Naive B cell (primary cell): Measurements from ENCODE around the gene SPPL2B. TPM values are rescaled to one million over a fixed set of nuclear protein-coding genes. Genes with fewer than 3 reads are reported as not detected.

Source experiments
- ATAC-seq, 2 donors: fragments of 150-1000 bp; cut with Tn5 transposase; 2 replicates each; pipeline ENCODE4 v1.10.0; 2021; ENCODE audit warnings: low read depth in 2 of 2, mild to moderate bottlenecking in 2 of 2, moderate library complexity in 2 of 2
- DNase-seq: peaks from one replicate; pipeline ENCODE4 v3.0.0; 2022
- H3K27ac Mint-ChIP-seq, 6 donors: one replicate each; pipeline ENCODE4 v1.8.0; 2020 to 2022; ENCODE audit warnings: mild to moderate bottlenecking in 6 of 6, mixed read lengths in 6 of 6, moderate library complexity in 5 of 6, inconsistent platforms in 2 of 6
- H3K27me3 Mint-ChIP-seq, 3 donors: one replicate each; pipeline ENCODE4 v1.8.0; 2021 to 2022; ENCODE audit warnings: mixed read lengths in 3 of 3, mild to moderate bottlenecking in 1 of 3
- H3K36me3 Mint-ChIP-seq, 2 donors: one replicate each; pipeline ENCODE4 v1.8.0; 2020 to 2022; ENCODE audit warnings: mixed read lengths in 2 of 2, inconsistent platforms in 1 of 2, mild to moderate bottlenecking in 1 of 2
- H3K4me1 Mint-ChIP-seq, 3 donors: one replicate each; pipeline ENCODE4 v1.8.0; 2020 to 2022; ENCODE audit warnings: mixed read lengths in 3 of 3, inconsistent platforms in 1 of 3, mild to moderate bottlenecking in 1 of 3, moderate library complexity in 1 of 3
- H3K4me3 Mint-ChIP-seq, 8 donors: one replicate each; pipeline ENCODE4 v1.8.0; 2020 to 2022; ENCODE audit warnings: mild to moderate bottlenecking in 8 of 8, mixed read lengths in 8 of 8, moderate library complexity in 8 of 8, inconsistent platforms in 2 of 8
- H3K9me3 Mint-ChIP-seq, 7 donors: one replicate each; pipeline ENCODE4 v1.8.0; 2020 to 2022; ENCODE audit warnings: mixed read lengths in 7 of 7, mild to moderate bottlenecking in 5 of 7, inconsistent platforms in 2 of 7, moderate library complexity in 1 of 7
- polyA plus RNA-seq, 6 donors: library from polyadenylated mRNA; unstranded; fragments of 300-500 nt; fragmentation: Illumina TruSeq; gene quantifications; one replicate each; pipeline ENCODE4 v1.2.3, GENCODE V29; 2021; ENCODE audit warnings: low read depth in 6 of 6

SPPL2B gene
- polyA plus RNA-seq, 6 donors from 2014 or later = 13.0 to 38.0 (median 18.7) TPM

DNA sequence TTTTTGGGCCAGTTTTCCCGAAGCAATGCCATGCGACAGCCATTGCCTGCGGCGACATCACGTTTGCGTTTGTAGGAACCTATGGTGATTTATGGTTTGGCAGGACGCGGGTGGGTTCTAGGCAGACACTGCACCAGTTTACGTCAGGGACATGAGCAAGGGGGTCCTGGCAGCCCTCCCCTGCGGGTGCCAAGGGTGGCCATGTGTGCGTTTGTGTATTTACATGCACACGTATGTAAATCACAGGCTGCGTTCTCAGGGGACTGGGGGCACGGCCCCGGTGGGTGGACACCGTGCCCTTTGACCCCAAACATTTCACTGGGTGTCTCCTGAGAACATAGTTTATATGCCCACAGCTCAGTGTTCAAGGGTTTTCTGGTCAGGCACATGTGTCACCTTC lies 22.2 kb downstream of the SPPL2B start:
- Mint-ChIP-seq H3K27me3 (no peaks in the 10 kb centered on the region), H3K9me3 (no peaks in the 10 kb centered on the region), H3K27ac (no peak overlapping the region), H3K4me1 (peaks cover 0 to 5% (median 4%) of the 10 kb centered on the region in 3 donors), H3K4me3 (no peak overlapping the region), H3K36me3 (peaks cover 0 to 6% of the 10 kb centered on the region in 2 donors)
- DNase-seq (no peak), ATAC-seq (no peak)

- H3K4me1 Mint-ChIP-seq = peaks cover 0 to under 1% (median 0%) of the 10 kb centered on the region in 3 donors
- no peak overlapping the region for H3K27ac Mint-ChIP-seq
Observed at GRCh38 chr19:2351591-2351990, 23.1 kb downstream of the SPPL2B start.

GRCh38 chr19:2352121-2352520 lies 23.6 kb downstream of the SPPL2B start:
- peaks cover 0 to 2% (median 0%) of the 10 kb centered on the region in 7 donors for H3K9me3 Mint-ChIP-seq
- no peaks in the 10 kb centered on the region for H3K36me3 Mint-ChIP-seq
- DNase-seq = no peak
- H3K4me1 Mint-ChIP-seq = peaks cover 0 to 6% (median 0%) of the 10 kb centered on the region in 3 donors
- no peak for ATAC-seq
- no peak overlapping the region for H3K27ac Mint-ChIP-seq
- no peak overlapping the region for H3K4me3 Mint-ChIP-seq
- no peaks in the 10 kb centered on the region for H3K27me3 Mint-ChIP-seq

More at GRCh38 chr19:2351591-2351990, 23.1 kb downstream of the SPPL2B start:
- no peaks in the 10 kb centered on the region for H3K9me3 Mint-ChIP-seq
- ATAC-seq = no peak
- no peak overlapping the region for H3K4me3 Mint-ChIP-seq
- no peaks in the 10 kb centered on the region for H3K27me3 Mint-ChIP-seq
- DNase-seq = no peak
- no peaks in the 10 kb centered on the region for H3K36me3 Mint-ChIP-seq

- H3K27me3 Mint-ChIP-seq = no peaks in the 10 kb centered on the region
- ATAC-seq (no peak), DNase-seq (no peak)
- H3K4me3 Mint-ChIP-seq = no peak overlapping the region
- H3K4me1 Mint-ChIP-seq = peaks cover 0 to 9% (median 2%) of the 10 kb centered on the region in 3 donors
- H3K36me3 Mint-ChIP-seq = no peaks in the 10 kb centered on the region
- no peak overlapping the region for H3K27ac Mint-ChIP-seq
- peaks cover 0 to 5% (median 0%) of the 10 kb centered on the region in 7 donors for H3K9me3 Mint-ChIP-seq
Observed at GRCh38 chr19:2353159-2353886, 24.8 kb downstream of the SPPL2B start.

DNA sequence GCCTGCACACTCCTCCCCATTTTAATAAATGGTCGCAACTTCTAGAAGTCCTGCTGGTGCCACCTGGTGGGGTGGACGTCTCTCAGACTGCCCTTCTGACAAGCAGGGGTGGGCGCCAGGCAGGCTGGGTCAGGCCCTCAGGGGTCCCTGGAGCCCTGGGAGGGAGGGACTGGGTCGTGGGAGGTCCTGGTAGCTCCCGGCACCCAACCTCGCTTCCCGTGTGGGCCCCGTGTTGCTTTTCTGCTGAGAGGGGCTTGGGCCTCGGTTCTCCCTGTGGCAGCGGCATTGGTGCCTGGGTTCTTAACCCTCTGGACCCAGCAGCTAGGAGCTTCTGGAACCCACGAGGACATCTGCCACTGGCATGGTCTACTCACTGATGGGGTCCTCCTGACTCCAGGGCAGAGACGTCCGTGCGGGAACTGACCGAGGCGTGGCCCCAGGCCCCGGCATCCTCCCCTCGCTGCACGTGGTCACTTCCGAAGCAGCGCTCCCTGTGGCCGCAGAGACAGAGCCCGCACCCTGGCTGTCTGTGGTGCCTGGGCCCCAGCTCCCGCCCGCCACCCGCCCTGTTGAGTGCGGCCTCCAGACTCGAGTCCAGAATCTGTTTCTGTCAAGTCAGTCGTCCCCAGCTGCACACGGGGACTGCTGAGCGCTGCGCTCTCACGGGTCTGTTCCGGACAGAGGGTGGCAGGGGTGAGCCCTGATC lies 25.6 kb downstream of the SPPL2B start:
- Mint-ChIP-seq H3K4me1 (peaks cover 0 to 9% (median 2%) of the 10 kb centered on the region in 3 donors), H3K27me3 (no peaks in the 10 kb centered on the region), H3K36me3 (no peaks in the 10 kb centered on the region), H3K27ac (no peak overlapping the region), H3K9me3 (peaks cover 0 to 5% (median 0%) of the 10 kb centered on the region in 7 donors), H3K4me3 (no peak overlapping the region)
- no peak for ATAC-seq
- DNase-seq = no peak

DNA sequence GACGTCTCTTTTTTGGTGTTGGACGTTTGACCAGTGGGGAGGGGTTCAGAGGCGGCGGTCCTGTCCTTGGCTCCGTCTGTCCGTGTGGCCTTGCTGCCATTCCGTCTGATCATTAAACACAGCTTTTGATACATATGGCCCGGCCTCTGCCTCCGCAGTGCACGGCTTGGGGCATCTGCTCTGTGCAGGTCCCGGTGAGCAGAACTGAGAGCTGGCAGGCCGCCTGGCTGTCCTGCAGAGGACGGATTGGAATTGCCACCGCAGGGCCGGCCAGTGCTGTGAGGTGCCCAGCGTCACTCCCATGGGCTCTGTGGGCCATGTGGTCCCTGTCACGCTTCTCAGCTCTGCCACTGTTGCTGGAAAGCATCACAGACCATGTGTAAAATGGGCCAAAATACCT lies 26.2 kb downstream of the SPPL2B start:
- peak overlapping the region in 1 of 6 donors; percentile 33 for H3K27ac Mint-ChIP-seq
- H3K9me3 Mint-ChIP-seq = peaks cover 0 to 5% (median 0%) of the 10 kb centered on the region in 7 donors
- no peaks in the 10 kb centered on the region for H3K27me3 Mint-ChIP-seq
- DNase-seq (no peak), ATAC-seq (no peak)
- peaks cover 0 to 9% (median 2%) of the 10 kb centered on the region in 3 donors for H3K4me1 Mint-ChIP-seq
- H3K4me3 Mint-ChIP-seq = no peak overlapping the region
- no peaks in the 10 kb centered on the region for H3K36me3 Mint-ChIP-seq

DNA sequence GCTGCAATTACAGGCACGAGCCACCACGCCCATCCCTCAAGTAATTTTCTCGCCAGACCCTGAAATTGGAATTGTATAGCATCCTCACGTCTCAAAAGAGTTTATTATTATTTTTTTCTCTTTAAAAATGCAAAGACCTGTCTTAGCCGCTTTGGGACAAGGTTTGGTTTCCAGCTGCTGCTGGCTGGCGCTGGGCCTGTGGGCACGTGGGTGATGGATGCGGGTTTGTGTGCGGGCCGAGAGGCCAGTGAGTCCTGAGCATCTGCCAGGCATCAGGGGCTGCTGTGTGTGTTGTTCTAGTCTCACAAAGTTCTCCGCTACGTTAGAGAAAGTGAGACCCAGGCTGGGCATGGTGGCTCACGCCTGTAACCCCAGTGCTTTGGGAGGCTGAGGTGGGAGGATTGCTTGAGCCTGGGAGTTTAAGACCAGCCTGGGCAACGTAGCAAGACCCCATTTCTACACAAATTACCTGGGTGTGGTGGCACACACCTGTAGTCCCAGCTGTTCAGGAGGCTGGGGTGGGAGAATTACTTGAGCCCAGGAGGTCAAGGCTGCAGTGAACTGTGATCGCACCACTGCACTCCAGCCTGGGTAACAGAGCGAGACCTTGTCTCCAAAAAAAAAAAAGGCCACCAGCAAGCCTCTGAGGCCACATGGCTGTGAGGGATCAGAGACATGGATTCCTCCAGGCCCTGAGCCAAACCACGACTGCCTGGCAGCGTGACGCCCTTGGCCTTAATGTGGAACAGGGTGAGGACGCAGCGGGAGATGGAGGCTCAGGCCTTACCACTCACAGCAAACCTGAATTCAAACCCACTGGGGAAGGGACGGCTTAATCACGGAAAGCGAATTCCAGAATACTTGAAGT lies 26.9 kb downstream of the SPPL2B start:
- peaks cover 1 to 3% (median 3%) of the 10 kb centered on the region in 3 donors for H3K27me3 Mint-ChIP-seq
- ATAC-seq (no peak), DNase-seq (no peak)

GRCh38 chr19:2356036-2356646 lies 27.7 kb downstream of the SPPL2B start:
- peak overlapping the region in 1 of 6 donors; percentile 11 for H3K27ac Mint-ChIP-seq
- H3K36me3 Mint-ChIP-seq = no peaks in the 10 kb centered on the region
- H3K4me3 Mint-ChIP-seq = no peak overlapping the region
- peaks cover 5 to 9% (median 8%) of the 10 kb centered on the region in 3 donors for H3K27me3 Mint-ChIP-seq
- ATAC-seq = no peak
- no peak for DNase-seq
- peaks cover 0 to 5% (median 0%) of the 10 kb centered on the region in 7 donors for H3K9me3 Mint-ChIP-seq
- H3K4me1 Mint-ChIP-seq = peaks cover 7 to 14% (median 8%) of the 10 kb centered on the region in 3 donors

More for the DNA sequence above, 26.9 kb downstream of the SPPL2B start:
- no peaks in the 10 kb centered on the region for H3K36me3 Mint-ChIP-seq
- peaks cover 3 to 10% (median 4%) of the 10 kb centered on the region in 3 donors for H3K4me1 Mint-ChIP-seq
- peaks cover 0 to 5% (median 0%) of the 10 kb centered on the region in 7 donors for H3K9me3 Mint-ChIP-seq
- H3K27ac Mint-ChIP-seq = peak overlapping the region in 1 of 6 donors; percentile 53
- H3K4me3 Mint-ChIP-seq = no peak overlapping the region

DNA sequence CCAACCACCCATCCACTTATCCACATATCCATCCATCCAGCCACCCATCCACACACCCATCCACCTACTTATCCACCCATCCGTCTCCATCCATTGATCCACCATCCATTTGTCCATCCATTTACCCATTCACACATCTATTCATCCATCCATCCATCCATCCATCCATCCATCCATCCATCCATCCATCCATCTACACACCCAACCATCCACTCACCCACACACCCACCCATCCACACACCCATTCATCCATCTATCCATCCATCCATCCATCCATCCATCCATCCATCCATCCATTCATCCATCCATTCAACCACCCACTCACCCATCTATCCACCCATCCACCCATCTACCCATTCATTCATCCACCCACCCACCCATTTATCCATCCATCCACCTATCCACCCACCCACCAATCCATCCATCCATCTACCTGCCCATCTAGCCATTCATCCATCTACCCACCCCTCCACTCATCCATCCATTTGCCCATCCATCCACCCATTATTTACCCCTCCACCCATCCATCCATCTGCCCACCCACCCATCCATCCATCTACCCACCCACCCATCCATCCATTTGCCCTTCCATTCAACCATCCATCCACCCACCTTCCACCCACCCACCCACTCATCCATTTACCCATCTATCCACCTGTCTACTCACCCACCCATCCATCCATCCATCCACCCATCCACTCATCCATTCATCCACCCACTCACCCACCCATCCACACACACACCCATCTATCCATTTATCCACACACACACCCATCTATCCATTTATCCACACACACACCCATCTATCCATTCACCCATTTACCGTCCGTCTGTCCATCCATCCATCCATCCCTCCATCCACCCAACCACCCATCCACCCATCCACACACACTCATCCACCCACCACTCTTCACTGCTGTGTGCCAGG lies 29.1 kb downstream of the SPPL2B start:
- H3K36me3 Mint-ChIP-seq = no peaks in the 10 kb centered on the region
- peaks cover 7 to 14% (median 8%) of the 10 kb centered on the region in 3 donors for H3K4me1 Mint-ChIP-seq
- H3K9me3 Mint-ChIP-seq = peaks cover 0 to 5% (median 0%) of the 10 kb centered on the region in 7 donors

DNA sequence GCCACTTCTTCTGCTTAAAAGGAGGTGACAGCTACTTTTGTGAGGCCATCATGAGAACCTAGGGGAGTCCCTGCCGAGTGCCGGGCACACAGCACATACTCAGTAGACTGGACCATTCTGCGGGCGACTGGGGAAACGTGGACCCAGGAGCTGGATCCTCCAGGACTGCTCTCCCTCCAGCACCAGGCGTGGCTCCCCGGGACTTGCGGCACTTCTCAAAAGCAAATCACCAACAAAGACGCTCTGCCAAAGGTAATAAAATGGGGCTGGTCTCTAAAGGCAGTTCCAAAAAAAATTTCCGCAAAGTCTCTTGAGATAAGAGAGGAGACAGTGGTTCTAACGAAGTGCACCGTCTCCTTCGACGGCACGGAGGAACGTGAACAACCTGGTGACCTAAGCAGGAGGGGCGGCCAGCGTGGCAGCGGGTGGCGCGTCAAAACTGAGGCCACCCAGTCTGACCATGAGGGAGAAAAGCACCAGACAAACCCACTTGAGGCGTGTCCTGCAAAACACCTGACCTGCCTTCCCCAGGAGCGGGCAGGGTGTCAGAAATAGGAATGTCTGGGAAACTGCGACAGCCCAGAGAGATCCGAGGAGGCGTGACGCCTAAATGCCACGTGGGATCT lies 30.2 kb downstream of the SPPL2B start:
- peaks cover 0 to 5% (median 0%) of the 10 kb centered on the region in 7 donors for H3K9me3 Mint-ChIP-seq
- peak overlapping the region in 3 of 6 donors; percentile 26 to 70 (median 48) for H3K27ac Mint-ChIP-seq
- peaks cover 7 to 14% (median 8%) of the 10 kb centered on the region in 3 donors for H3K4me1 Mint-ChIP-seq
- peaks cover 5 to 9% (median 8%) of the 10 kb centered on the region in 3 donors for H3K27me3 Mint-ChIP-seq
- no peak for ATAC-seq
- no peak for DNase-seq
- no peaks in the 10 kb centered on the region for H3K36me3 Mint-ChIP-seq
- peak overlapping the region in 2 of 8 donors; percentile 36 to 45 for H3K4me3 Mint-ChIP-seq

More for the DNA sequence above, 29.1 kb downstream of the SPPL2B start:
- Mint-ChIP-seq H3K27me3 (peaks cover 5 to 9% (median 8%) of the 10 kb centered on the region in 3 donors), H3K4me3 (no peak overlapping the region), H3K27ac (peak overlapping the region in 3 of 6 donors; percentile 24 to 62 (median 49))
- no peak for ATAC-seq
- DNase-seq = no peak

DNA sequence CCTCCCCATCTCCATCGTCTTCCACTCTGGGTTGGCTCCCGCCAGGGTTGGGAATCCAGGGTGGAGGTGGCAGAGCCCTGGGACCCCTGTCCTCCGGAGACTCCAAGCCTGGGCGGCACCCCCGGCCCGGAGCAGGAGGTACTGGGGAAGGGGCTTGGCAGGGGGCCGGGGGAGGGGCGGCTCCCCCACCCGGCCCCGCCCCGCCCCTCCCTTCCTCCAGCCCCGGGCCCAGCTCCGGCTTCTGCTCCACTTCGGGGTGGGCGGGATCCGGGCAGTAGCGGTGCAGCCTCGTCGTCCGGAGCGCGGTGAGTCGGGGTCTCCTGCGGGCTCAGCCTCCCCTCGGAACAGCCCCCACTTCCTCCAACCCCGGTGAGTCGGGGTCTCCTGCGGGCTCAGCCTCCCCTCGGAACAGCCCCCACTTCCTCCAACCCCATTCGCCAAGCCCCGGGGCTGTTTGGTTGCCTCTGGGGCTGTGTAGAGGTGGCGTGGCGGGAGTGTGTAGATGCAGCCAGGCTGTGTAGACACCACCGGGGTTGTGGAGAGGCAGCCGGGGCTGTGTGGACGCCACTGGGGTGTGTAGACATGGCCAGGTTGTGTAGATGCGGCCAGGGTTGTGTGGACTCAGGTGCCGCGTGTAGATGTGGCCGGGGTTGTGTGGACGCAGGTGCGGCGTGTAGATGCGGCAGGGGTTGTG lies 31.7 kb downstream of the SPPL2B start, which contains the start of gene TMPRSS9:
TSS of gene TMPRSS9 (plus strand) at position 274 of the 694 bp plus-strand sequence. CDS start 29,521 bp downstream, outside the sequence.
- Mint-ChIP-seq H3K4me1 (peaks cover 10 to 17% (median 11%) of the 10 kb centered on the region in 3 donors), H3K4me3 (peak within 1 kb of the TSS in 2 of 8 donors; percentile 37 to 72), H3K27ac (peak within 1 kb of the TSS in 4 of 6 donors; percentile 11 to 76 (median 44)), H3K36me3 (peaks cover 0 to 4% of the 10 kb centered on the region in 2 donors), H3K9me3 (peaks cover 0 to 5% (median 0%) of the 10 kb centered on the region in 7 donors), H3K27me3 (peaks cover 8 to 14% (median 12%) of the 10 kb centered on the region in 3 donors)
- DNase-seq = no peak
- ATAC-seq = peak; percentile 27 to 28
